IMR-90 (cell line): ENCODE data around the gene LDHAL6B. TPM values are rescaled to one million over a fixed set of nuclear protein-coding genes. Genes with fewer than 3 reads are reported as not detected.

Source experiments
- ATAC-seq: fragments of 200-7000 bp; cut with Tn5 transposase; 2 replicates; pipeline ENCODE4 v1.9.1; 2020; ENCODE audit warnings: low read depth, mild to moderate bottlenecking, moderate library complexity
- BruUV-seq: library from RNA; stranded (reverse); fragments of 400-500 nt; replicated peaks from 2 replicates; lab custom pipeline; 2021; lab: Mats Ljungman, UMichigan
- CTCF ChIA-PET: fragments of 300-600 bp; formaldehyde crosslinking; extraction: SDS; loops from one replicate; lab custom pipeline; 2021; ENCODE audit warnings: antibody characterized with exemption; lab: Yijun Ruan, JAX
- POLR2A ChIA-PET: fragments of 300-600 bp; sonication (Branson Sonifier 250); formaldehyde crosslinking; loops from one replicate; lab custom pipeline; 2022; ENCODE audit warnings: antibody characterized with exemption; ENCODE audit not compliant: unreplicated experiment; lab: Charles Lee
- DNase-seq: peaks from one replicate; pipeline ENCODE4 v3.0.0; 2013
- H2AFZ ChIP-seq: replicated peaks from 2 replicates; pipeline ENCODE3; 2013; ENCODE audit warnings: low read length, mild to moderate bottlenecking; ENCODE audit not compliant: poor library complexity
- H2AK5ac ChIP-seq: 2 replicates; pipeline ENCODE4 v1.6.1; 2013; ENCODE audit warnings: low read depth, low read length, inconsistent platforms
- H2AK9ac ChIP-seq: replicated peaks from 2 replicates; pipeline ENCODE3; 2013; ENCODE audit warnings: mild to moderate bottlenecking, low read depth, low read length, moderate library complexity; ENCODE audit not compliant: poor library complexity
- H2BK120ac ChIP-seq: 2 replicates; pipeline ENCODE4 v1.6.1; 2013; ENCODE audit warnings: low read depth, low read length, inconsistent platforms
- H2BK15ac ChIP-seq: 3 replicates; pipeline ENCODE4 v1.6.1; 2013; ENCODE audit warnings: low read depth, low read length, inconsistent platforms
- H2BK20ac ChIP-seq: 2 replicates; pipeline ENCODE4 v1.6.1; 2013; ENCODE audit warnings: low read depth, mild to moderate bottlenecking, inconsistent platforms, low read length, moderate library complexity
- H2BK5ac ChIP-seq: 2 replicates; pipeline ENCODE4 v1.6.1; 2013; ENCODE audit warnings: mild to moderate bottlenecking, low read depth, low read length, inconsistent platforms; ENCODE audit not compliant: poor library complexity, severe bottlenecking
- H3K14ac ChIP-seq: replicated peaks from 2 replicates; pipeline ENCODE4 v1.6.1; 2013; ENCODE audit warnings: low read depth, low read length, inconsistent platforms
- H3K18ac ChIP-seq: 2 replicates; pipeline ENCODE4 v1.6.1; 2013; ENCODE audit warnings: low read depth, low read length, control low read depth
- H3K23ac ChIP-seq: 2 replicates; pipeline ENCODE4 v1.6.1; 2013; ENCODE audit warnings: low read depth, low read length, inconsistent platforms
- H3K27ac ChIP-seq: 2 replicates; pipeline ENCODE4 v1.5.1; 2013; ENCODE audit warnings: mild to moderate bottlenecking, control low read depth, low read length; ENCODE audit not compliant: insufficient read depth
- H3K27me3 ChIP-seq: 2 replicates; pipeline ENCODE4 v1.6.1; 2013; ENCODE audit warnings: low read length; ENCODE audit not compliant: control insufficient read depth, insufficient read depth
- H3K36me3 ChIP-seq: 2 replicates; pipeline ENCODE4 v1.6.1; 2013; ENCODE audit warnings: low read length, mixed read lengths; ENCODE audit not compliant: control insufficient read depth, insufficient read depth
- H3K4ac ChIP-seq: 2 replicates; pipeline ENCODE4 v1.6.1; 2013; ENCODE audit warnings: low read depth, low read length, inconsistent platforms
- H3K4me1 ChIP-seq: 2 replicates; pipeline ENCODE4 v1.6.1; 2013; ENCODE audit warnings: low read length, mixed read lengths; ENCODE audit not compliant: control insufficient read depth, insufficient read depth
- H3K4me2 ChIP-seq: 2 replicates; pipeline ENCODE4 v1.6.1; 2013; ENCODE audit warnings: low read depth, mild to moderate bottlenecking, control low read depth, low read length, moderate library complexity
- H3K4me3 ChIP-seq: 2 replicates; pipeline ENCODE4 v1.5.1; 2013; ENCODE audit warnings: low read depth, mild to moderate bottlenecking, control low read depth, low read length, moderate library complexity; ENCODE audit not compliant: insufficient read depth
- H3K56ac ChIP-seq: 2 replicates; pipeline ENCODE4 v1.6.1; 2013; ENCODE audit warnings: low read length, inconsistent platforms; ENCODE audit not compliant: insufficient read depth; ENCODE audit errors: extremely low read depth
- H3K79me1 ChIP-seq, 2 experiments: 2 replicates each; pipeline ENCODE4 v1.6.1; 2013; ENCODE audit warnings: low read length in 2 of 2, inconsistent platforms in 1 of 2, low read depth in 1 of 2
- H3K9ac ChIP-seq: 2 replicates; pipeline ENCODE4 v1.6.1; 2013; ENCODE audit warnings: low read depth, low read length, control low read depth
- H3K9me1 ChIP-seq: 2 replicates; pipeline ENCODE4 v1.6.1; 2013; ENCODE audit warnings: low read length, inconsistent platforms; ENCODE audit not compliant: insufficient read depth
- H3K9me3 ChIP-seq: 2 replicates; pipeline ENCODE4 v1.6.1; 2013; ENCODE audit warnings: low read length; ENCODE audit not compliant: control insufficient read depth, insufficient read depth
- H4K20me1 ChIP-seq: 2 replicates; pipeline ENCODE4 v1.6.1; 2013; ENCODE audit warnings: low read length, inconsistent platforms; ENCODE audit not compliant: insufficient read depth
- H4K5ac ChIP-seq: 2 replicates; pipeline ENCODE4 v1.6.1; 2013; ENCODE audit warnings: mild to moderate bottlenecking, low read depth, low read length, control low read depth
- H4K8ac ChIP-seq, 2 experiments: 2 replicates each; pipeline ENCODE4 v1.6.1; 2013; ENCODE audit warnings: low read depth in 2 of 2, low read length in 2 of 2, control low read depth in 1 of 2, inconsistent platforms in 1 of 2
- H4K91ac ChIP-seq: 2 replicates; pipeline ENCODE4 v1.6.1; 2013; ENCODE audit warnings: low read depth, low read length, inconsistent platforms; ENCODE audit not compliant: insufficient read depth
- BHLHE40 ChIP-seq: fragments of 150-350 bp; IDR thresholded peaks from 2 replicates; pipeline ENCODE4 v1.6.1; 2016; ENCODE audit warnings: mild to moderate bottlenecking, low read depth, low read length
- CHD1 ChIP-seq: IDR thresholded peaks from 2 replicates; pipeline ENCODE4 v1.6.1; 2012; ENCODE audit warnings: low read depth, low read length, improper control_type of control experiment
- ELK1 ChIP-seq: fragments of 150-350 bp; IDR thresholded peaks from 2 replicates; pipeline ENCODE4 v1.6.1; 2016; ENCODE audit warnings: low read depth, mild to moderate bottlenecking, low read length, moderate library complexity, borderline replicate concordance
- FOS ChIP-seq: fragments of 150-350 bp; IDR thresholded peaks from 2 replicates; pipeline ENCODE4 v1.6.1; 2016; ENCODE audit warnings: low read depth, low read length
- MAFK ChIP-seq: IDR thresholded peaks from 2 replicates; pipeline ENCODE4 v1.6.1; 2012; ENCODE audit warnings: low read depth, low read length, improper control_type of control experiment
- MXI1 ChIP-seq: IDR thresholded peaks from 2 replicates; pipeline ENCODE4 v1.6.1; 2012; ENCODE audit warnings: low read depth, mild to moderate bottlenecking, low read length, moderate library complexity, borderline replicate concordance
- POLR2A ChIP-seq: IDR thresholded peaks from 2 replicates; pipeline ENCODE4 v1.6.1; 2012; ENCODE audit warnings: mild to moderate bottlenecking, low read depth, low read length
- RAD21 ChIP-seq: IDR thresholded peaks from 2 replicates; pipeline ENCODE4 v1.6.1; 2012; ENCODE audit warnings: low read length, improper control_type of control experiment
- RCOR1 ChIP-seq: IDR thresholded peaks from 2 replicates; pipeline ENCODE4 v1.6.1; 2012; ENCODE audit warnings: mild to moderate bottlenecking, low read length, improper control_type of control experiment; ENCODE audit not compliant: insufficient replicate concordance
- WGBS, 2 experiments: methylation state at CpG; one replicate each; pipeline versions ENCODE4 v1.1.5 to v1.1.7; 2013; ENCODE audit warnings: missing lambda C conversion rate in 2 of 2; ENCODE audit not compliant: insufficient read length in 1 of 2; ENCODE audit errors: extremely low coverage in 2 of 2; 5-methylcytosine and 5-hydroxymethylcytosine counted together
- dilution Hi-C: fragments of 300-500 bp; cut with HindIII; formaldehyde crosslinking; loops from one replicate; pipeline ENCODE4 v1.14.3; 2018; ENCODE audit warnings: low sequenced_read_pairs; ENCODE audit not compliant: unreplicated experiment
- in situ Hi-C: fragments of 300-500 bp; cut with MboI; formaldehyde crosslinking; loops from 3 replicates; pipeline ENCODE4 v1.14.3; 2019; ENCODE audit warnings: low sequenced_read_pairs, inconsistent platforms, mixed read lengths
- intact Hi-C: fragments of 100-400 bp; cut with micrococcal nuclease; formaldehyde crosslinking; loops from 2 replicates; pipeline ENCODE4 v1.10.0; 2022
- polyA plus RNA-seq, 3 experiments: library from polyadenylated mRNA; depleted of rRNA; stranded (reverse); fragments of >200 nt; gene quantifications; 2 replicates each; pipeline ENCODE4 v1.2.3, GENCODE V29; 2012; ENCODE audit warnings: low replicate concordance in 1 of 3
- total RNA-seq: library from RNA; depleted of rRNA; stranded (reverse); fragments of >200 nt; gene quantifications from 2 replicates; pipeline ENCODE4 v1.2.3, GENCODE V29; 2012

The LDHAL6B gene
- total and polyA plus RNA-seq, 2 of the 4 experiments (the other 2 are of a cell fraction): not detected

DNA sequence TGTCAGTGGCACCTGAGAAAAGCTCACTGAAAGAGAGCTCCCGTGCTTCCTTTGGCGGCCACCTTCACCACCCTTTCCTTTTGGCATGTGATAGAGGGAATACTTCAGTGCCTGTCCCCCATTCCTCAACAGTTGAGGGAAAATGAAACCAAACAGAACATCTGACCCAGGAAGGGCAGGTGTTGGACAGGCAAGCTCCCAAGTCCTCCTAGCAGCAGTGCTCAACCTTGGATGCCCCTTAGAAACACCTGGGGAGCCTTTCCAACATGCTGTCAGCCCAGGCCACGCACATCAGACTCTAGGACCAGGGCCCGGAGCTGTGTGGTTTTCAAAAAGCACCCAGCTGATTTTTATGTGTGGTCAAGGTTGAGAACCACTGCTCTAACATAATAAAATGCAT, 22.4 kb downstream of the LDHAL6B start:
- Histone ChIP-seq H3K27ac (no peak overlapping the region), H4K8ac (peak overlapping the region in 1 of 2 experiments; percentile 22; a peak in 1 of 4 replicates), H2BK15ac (no peak overlapping the region), H4K91ac (no peak overlapping the region; the same call in 1 of the 2 replicates), H3K18ac (no peak overlapping the region), H3K14ac (no peak overlapping the region), H3K9ac (no peak overlapping the region), H3K56ac (no peak overlapping the region), H3K4me1 (peaks cover 7% of the 10 kb centered on the region), H2AFZ (no peak overlapping the region), H2AK9ac (peak overlapping the region; percentile 30), H3K27me3 (no peaks in the 10 kb centered on the region), H2AK5ac (no peak overlapping the region), H3K4me2 (no peak overlapping the region), H3K9me1 (peaks cover 15% of the 10 kb centered on the region), H3K4me3 (no peak overlapping the region), H2BK5ac (no peak overlapping the region), H3K4ac (no peak overlapping the region), H3K9me3 (no peaks in the 10 kb centered on the region), H3K23ac (no peak overlapping the region), H2BK120ac (no peak overlapping the region), H3K36me3 (peaks cover 11% of the 10 kb centered on the region; the same call in 1 of the 2 replicates), H3K79me1 (peaks cover 21 to 33% of the 10 kb centered on the region in 2 experiments), H4K5ac (no peak overlapping the region), H2BK20ac (no peak overlapping the region), H4K20me1 (peaks cover 6% of the 10 kb centered on the region; the same call in 1 of the 2 replicates)
- TF ChIP-seq BHLHE40: no peak
- no peak for TF ChIP-seq ELK1
- TF ChIP-seq RCOR1: no peak
- no peak for TF ChIP-seq CHD1
- TF ChIP-seq MXI1: no peak
- no peak for TF ChIP-seq MAFK
- TF ChIP-seq POLR2A: no peak
- no peak for TF ChIP-seq FOS
- no peak for TF ChIP-seq RAD21
- WGBS, 2 experiments: no CpG with 5 or more reads among the region's 4 CpGs
- dilution Hi-C loops (no loop called here), in situ Hi-C loops (no loop called here), intact Hi-C loops (no loop called here)
- ChIA-PET CTCF (no interaction called here), POLR2A (no interaction called here)
- ATAC-seq (no peak), DNase-seq (no peak)
- no TSS peak for BruUV-seq
